ENCODE data around the gene MRTFB. TPM values are rescaled to one million over a fixed set of nuclear protein-coding genes. Genes with fewer than 3 reads are reported as not detected.

The MRTFB gene
- total RNA-seq, 1 donor from 2014 or later = 83.1 TPM

DNA sequence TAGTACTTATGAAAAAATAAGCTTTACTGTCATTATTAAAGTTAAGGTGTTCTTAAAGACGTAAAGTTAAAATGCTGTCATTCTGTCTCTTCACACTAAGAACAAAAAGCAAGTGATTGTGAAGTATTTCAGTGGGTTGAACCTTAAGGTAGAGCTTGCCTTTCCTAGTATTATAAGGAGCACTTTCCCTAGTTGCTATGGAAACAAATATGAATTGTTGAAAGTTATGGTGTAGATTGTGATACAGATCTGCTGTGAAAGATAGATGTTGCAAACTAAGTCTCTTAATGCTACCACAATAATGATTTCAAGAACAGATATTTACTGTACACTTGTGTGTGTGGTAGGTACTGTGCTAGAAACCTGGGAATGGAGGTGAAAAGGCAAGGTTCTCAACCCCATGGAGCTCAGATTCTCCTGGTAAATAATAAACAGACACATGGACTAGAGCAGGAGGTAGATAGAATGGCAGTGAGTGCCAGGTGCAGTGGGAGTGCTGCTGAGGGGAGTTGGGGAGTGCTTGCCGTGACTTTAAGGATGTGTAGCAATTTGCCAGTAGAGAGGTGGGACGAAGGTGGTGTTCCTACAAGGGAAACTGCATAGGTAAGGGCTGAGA is 34.7 kb downstream of the MRTFB start:
- Mint-ChIP-seq H3K4me3 (ENCODE audit: low read depth) (no peak overlapping the region), H3K36me3 (ENCODE audit: insufficient read depth) (peaks cover 2% of the 10 kb centered on the region), H3K27me3 (no peaks in the 10 kb centered on the region), H3K27ac (peak overlapping the region; percentile 4), H3K9me3 (ENCODE audit: low read depth) (peaks cover 2% of the 10 kb centered on the region), H3K4me1 (ENCODE audit: low read depth) (peaks cover 64% of the 10 kb centered on the region)
- no peak for DNase-seq (ENCODE audit: low spot score, unreplicated experiment)
- TF ChIP-seq, protein P1, sequence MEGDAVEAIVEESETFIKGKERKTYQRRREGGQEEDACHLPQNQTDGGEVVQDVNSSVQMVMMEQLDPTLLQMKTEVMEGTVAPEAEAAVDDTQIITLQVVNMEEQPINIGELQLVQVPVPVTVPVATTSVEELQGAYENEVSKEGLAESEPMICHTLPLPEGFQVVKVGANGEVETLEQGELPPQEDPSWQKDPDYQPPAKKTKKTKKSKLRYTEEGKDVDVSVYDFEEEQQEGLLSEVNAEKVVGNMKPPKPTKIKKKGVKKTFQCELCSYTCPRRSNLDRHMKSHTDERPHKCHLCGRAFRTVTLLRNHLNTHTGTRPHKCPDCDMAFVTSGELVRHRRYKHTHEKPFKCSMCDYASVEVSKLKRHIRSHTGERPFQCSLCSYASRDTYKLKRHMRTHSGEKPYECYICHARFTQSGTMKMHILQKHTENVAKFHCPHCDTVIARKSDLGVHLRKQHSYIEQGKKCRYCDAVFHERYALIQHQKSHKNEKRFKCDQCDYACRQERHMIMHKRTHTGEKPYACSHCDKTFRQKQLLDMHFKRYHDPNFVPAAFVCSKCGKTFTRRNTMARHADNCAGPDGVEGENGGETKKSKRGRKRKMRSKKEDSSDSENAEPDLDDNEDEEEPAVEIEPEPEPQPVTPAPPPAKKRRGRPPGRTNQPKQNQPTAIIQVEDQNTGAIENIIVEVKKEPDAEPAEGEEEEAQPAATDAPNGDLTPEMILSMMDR (IDR thresholded peaks at IDR 0.05; ENCODE audit: unreplicated experiment) = no peak

DNA sequence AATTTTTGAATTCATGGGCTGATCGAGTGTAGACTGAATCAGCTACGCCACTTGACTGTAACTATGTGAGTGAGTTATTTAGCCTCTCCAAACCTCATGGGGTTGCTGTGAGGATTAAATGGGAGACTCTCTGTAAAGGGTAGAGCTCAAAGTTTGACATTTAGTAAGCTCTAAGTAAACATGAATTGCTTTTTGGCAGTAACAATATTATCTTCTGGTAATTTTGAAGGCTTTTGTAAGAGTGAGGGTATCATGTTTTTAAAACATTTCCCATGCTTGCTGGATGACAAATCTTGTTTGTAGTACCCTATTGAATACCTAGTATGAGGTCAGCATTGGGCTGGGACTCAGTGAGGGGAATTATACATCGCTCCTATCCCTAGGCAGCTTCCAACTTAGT is 35.3 kb downstream of the MRTFB start:
- H3K4me1 Mint-ChIP-seq (ENCODE audit: low read depth) = peaks cover 61% of the 10 kb centered on the region
- no peak for DNase-seq (ENCODE audit: low spot score, unreplicated experiment)
- TF ChIP-seq, protein P1 (IDR thresholded peaks at IDR 0.05; ENCODE audit: unreplicated experiment) = no peak
- no peaks in the 10 kb centered on the region for H3K27me3 Mint-ChIP-seq
- H3K9me3 Mint-ChIP-seq (ENCODE audit: low read depth) = no peaks in the 10 kb centered on the region
- no peak overlapping the region for H3K4me3 Mint-ChIP-seq (ENCODE audit: low read depth)
- H3K36me3 Mint-ChIP-seq (ENCODE audit: insufficient read depth) = no peaks in the 10 kb centered on the region
- H3K27ac Mint-ChIP-seq = no peak overlapping the region

DNA sequence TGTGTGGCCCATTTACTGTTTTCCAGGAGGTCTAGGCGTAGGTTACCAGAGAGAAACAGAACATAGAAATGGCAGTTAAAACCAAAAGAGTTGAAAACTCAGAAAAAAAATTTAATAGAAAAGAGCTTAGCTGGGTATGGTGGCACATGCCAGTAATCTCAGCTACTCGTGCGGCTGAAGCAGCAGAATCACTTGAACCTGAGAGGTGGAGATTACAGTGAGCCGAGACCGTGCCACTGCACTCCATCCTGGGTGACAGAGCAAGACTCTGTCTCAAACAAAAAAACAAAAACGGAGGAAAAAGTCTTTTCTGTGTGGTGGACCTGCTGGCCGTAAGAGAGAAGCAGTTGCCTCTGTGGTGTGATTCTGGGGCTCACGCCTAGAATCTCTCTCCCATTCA is 35.8 kb downstream of the MRTFB start:
- no peak overlapping the region for H3K4me3 Mint-ChIP-seq (ENCODE audit: low read depth)
- DNase-seq (ENCODE audit: low spot score, unreplicated experiment) = no peak
- H3K4me1 Mint-ChIP-seq (ENCODE audit: low read depth) = peaks cover 57% of the 10 kb centered on the region
- no peak overlapping the region for H3K27ac Mint-ChIP-seq
- H3K27me3 Mint-ChIP-seq = no peaks in the 10 kb centered on the region
- H3K9me3 Mint-ChIP-seq (ENCODE audit: low read depth) = no peaks in the 10 kb centered on the region
- H3K36me3 Mint-ChIP-seq (ENCODE audit: insufficient read depth) = no peaks in the 10 kb centered on the region
- TF ChIP-seq, protein P1 (IDR thresholded peaks at IDR 0.05; ENCODE audit: unreplicated experiment) = no peak

DNA sequence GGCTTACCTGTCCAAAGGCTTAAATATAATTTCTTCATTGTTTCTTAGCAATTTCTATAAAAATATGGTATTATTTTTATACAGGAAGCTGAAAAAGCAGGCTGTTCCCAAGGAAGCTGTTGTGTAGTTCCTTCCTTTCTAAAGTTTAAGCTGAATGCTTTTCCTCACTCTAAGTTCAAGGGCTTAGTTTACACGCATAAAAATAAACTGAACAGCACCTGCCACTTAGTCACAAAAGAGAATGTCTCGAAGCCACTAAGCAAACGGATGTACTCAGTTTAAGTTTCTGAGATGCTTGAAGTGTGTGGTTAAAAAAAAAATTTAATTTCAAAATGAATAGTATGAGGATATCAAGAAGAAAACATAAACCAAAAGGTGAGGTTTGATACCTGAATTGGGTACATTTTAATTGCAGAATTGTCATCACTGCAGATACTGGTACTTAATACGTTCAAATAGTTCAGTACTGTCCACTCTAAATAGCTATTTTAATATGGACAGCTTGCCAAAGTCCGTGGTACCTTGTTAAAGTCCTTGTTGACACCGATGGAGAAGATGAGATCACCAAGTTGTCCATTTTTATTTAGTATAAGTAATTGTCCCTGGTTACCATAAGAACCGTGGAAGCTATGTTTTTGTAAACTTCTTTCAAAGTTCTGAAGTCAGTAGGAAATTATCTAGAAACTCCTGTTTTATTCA is 38.1 kb downstream of the MRTFB start:
- TF ChIP-seq, protein P1 (IDR thresholded peaks at IDR 0.05; ENCODE audit: unreplicated experiment) = no peak
- Mint-ChIP-seq H3K4me1 (ENCODE audit: low read depth) (peaks cover 46% of the 10 kb centered on the region), H3K4me3 (ENCODE audit: low read depth) (no peak overlapping the region), H3K9me3 (ENCODE audit: low read depth) (no peaks in the 10 kb centered on the region), H3K36me3 (ENCODE audit: insufficient read depth) (peaks cover 3% of the 10 kb centered on the region), H3K27me3 (no peaks in the 10 kb centered on the region), H3K27ac (no peak overlapping the region)
- DNase-seq (ENCODE audit: low spot score, unreplicated experiment) = no peak

DNA sequence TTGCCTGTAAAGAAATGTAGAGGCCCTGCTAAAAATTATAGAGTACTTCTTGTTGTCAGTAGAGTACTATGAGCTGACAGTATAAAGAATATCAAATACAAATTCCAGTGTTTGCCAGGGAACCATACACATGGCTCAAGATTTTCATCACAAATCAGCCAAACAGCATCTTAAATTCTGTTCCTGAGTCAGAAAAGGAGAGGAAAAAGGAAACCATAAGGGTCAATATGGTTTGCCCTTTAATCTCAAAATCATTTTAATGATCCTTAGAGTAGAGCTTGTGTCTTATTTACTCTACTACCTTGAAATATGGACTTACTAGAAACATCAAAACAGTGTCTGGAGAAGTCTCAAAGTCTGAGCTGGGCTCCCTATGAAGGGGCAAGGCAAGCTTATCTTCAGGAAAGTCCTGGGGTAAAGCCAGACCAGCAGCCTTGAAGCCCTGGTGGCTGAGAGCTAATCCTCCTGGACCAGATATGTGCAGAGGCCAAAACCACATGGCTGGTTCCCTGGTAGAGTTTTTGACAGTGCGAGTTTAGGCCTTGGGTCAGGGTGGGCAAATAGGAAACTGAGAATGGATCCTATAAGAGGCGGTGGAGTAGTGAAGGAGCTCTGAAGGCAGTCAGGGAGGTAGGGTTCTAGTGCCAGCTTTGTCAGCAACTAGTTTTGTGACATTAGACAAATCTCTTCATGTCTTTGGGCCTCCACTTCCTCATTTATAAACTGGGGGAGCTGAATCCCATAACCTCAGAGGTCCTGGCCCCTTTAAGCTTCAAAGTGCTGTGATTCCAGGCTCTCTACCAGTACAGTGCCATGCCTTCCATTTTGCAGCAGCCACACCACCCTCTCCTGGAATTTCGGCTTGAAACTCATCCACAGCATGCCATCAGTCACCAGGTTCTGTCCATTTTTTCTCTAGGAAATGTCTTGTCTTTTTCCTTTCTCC is 38.9 kb downstream of the MRTFB start:
- no peak overlapping the region for H3K4me3 Mint-ChIP-seq (ENCODE audit: low read depth)
- no peaks in the 10 kb centered on the region for H3K9me3 Mint-ChIP-seq (ENCODE audit: low read depth)
- H3K27me3 Mint-ChIP-seq = no peaks in the 10 kb centered on the region
- peaks cover 3% of the 10 kb centered on the region for H3K36me3 Mint-ChIP-seq (ENCODE audit: insufficient read depth)
- TF ChIP-seq, protein P1 (IDR thresholded peaks at IDR 0.05; ENCODE audit: unreplicated experiment) = no peak
- peaks cover 41% of the 10 kb centered on the region for H3K4me1 Mint-ChIP-seq (ENCODE audit: low read depth)
- no peak for DNase-seq (ENCODE audit: low spot score, unreplicated experiment)
- no peak overlapping the region for H3K27ac Mint-ChIP-seq
